Measurements from ENCODE around the gene MPPED2. TPM values are rescaled to one million over a fixed set of nuclear protein-coding genes. Genes with fewer than 3 reads are reported as not detected.

The MPPED2 gene, protein sequence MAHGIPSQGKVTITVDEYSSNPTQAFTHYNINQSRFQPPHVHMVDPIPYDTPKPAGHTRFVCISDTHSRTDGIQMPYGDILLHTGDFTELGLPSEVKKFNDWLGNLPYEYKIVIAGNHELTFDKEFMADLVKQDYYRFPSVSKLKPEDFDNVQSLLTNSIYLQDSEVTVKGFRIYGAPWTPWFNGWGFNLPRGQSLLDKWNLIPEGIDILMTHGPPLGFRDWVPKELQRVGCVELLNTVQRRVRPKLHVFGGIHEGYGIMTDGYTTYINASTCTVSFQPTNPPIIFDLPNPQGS
- 10 to 100 TPM; 14.3 to 18.5 (median 16.2) TPM for polyA plus RNA-seq (ENCODE audit: insufficient read length in 3 of 3)
- long read RNA-seq, donor 1, partial matches to known transcripts, result 6 of 6 reads
- long read RNA-seq, donor 1, other reads (novel, unspliced or antisense), result 0 of 6 reads
- long read RNA-seq, donor 2, partial matches to known transcripts, result 8 of 8 reads
- long read RNA-seq, donor 2, other reads (novel, unspliced or antisense), result 0 of 8 reads
- long read RNA-seq, donor 3, result 0 reads
- long read RNA-seq, donor 4, result 0 reads
- long read RNA-seq, donor 5, result 0 reads
- long read RNA-seq, donor 6, result 0 reads
- long read RNA-seq, donor 7, partial matches to known transcripts, result 0 of 7 reads
- long read RNA-seq, donor 7, other reads (novel, unspliced or antisense), result 6 of 7 reads
- long read RNA-seq, donor 8, partial matches to known transcripts, result 0 of 2 reads
- long read RNA-seq, donor 8, other reads (novel, unspliced or antisense), result 0 of 2 reads
- long read RNA-seq, donor 9, partial matches to known transcripts, result 7 of 7 reads
- long read RNA-seq, donor 9, other reads (novel, unspliced or antisense), result 0 of 7 reads
- long read RNA-seq, donor 10, partial matches to known transcripts, result 0 of 2 reads
- long read RNA-seq, donor 10, other reads (novel, unspliced or antisense), result 0 of 2 reads
- long read RNA-seq, donor 11, partial matches to known transcripts, result 0 of 6 reads
- long read RNA-seq, donor 11, other reads (novel, unspliced or antisense), result 6 of 6 reads
- long read RNA-seq, donor 12, partial matches to known transcripts, result 6 of 6 reads
- long read RNA-seq, donor 12, other reads (novel, unspliced or antisense), result 0 of 6 reads
- long read RNA-seq, donor 13, partial matches to known transcripts, result 0 of 1 reads
- long read RNA-seq, donor 13, other reads (novel, unspliced or antisense), result 0 of 1 reads
- long read RNA-seq, donor 14, result 0 reads
- long read RNA-seq, donor 15, result 0 reads
- long read RNA-seq, donor 16, partial matches to known transcripts, result 0 of 6 reads
- long read RNA-seq, donor 16, other reads (novel, unspliced or antisense), result 5 of 6 reads

DNA sequence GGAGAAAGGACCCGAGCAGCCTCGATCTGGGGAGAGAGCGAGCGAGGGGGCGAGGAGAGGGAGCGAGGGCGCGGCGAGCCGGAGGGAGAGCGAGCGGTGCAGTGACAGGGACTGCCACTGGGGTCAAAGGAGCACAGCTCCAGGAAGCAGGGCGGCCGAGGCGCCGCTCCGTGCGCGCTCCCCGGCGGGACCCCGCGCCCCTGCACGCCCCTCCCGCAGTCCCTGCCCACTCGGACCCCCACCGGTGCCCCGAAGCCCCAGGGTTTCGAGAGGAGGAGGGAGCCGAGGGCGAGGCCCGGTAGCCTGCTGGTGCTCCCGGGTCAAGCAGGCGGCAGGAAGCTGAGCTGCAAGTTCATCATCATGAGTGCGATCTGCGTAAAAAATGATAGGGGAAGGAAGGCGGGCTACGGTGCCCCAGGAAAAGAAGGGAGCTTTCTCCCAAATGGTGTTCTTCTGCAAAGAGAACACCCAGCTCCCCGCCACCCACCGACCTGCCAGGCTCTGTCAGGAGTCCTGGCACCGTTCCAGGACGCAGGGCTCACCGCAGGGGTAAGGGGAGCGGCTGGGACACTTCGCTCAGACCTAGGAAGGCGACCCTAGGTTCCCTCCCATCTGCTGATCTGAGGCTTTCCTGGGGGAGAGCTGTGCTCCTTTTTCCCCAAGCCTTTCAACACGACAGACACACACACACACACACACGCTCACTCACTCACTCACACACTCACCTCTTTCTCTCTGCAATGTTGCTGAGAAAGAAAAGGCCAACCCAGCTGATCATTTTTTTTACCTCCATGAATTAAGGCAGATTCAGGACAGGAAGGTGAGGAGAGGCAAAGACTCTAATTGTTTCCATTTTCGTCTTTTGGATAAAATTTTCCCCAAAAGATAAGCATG, at the start of gene MPPED2:
MPPED2 (minus strand) TSS at position 103 of the 894 bp plus-strand sequence. CDS start 5,980 bp downstream, outside the sequence.
- no peak for DNase-seq

GRCh38 chr11:30635401-30635989, 49.3 kb upstream of the MPPED2 start:
- peak; percentile 35 for DNase-seq

GRCh38 chr11:30631148-30631547, 45.0 kb upstream of the MPPED2 start:
- no peak for DNase-seq

DNA sequence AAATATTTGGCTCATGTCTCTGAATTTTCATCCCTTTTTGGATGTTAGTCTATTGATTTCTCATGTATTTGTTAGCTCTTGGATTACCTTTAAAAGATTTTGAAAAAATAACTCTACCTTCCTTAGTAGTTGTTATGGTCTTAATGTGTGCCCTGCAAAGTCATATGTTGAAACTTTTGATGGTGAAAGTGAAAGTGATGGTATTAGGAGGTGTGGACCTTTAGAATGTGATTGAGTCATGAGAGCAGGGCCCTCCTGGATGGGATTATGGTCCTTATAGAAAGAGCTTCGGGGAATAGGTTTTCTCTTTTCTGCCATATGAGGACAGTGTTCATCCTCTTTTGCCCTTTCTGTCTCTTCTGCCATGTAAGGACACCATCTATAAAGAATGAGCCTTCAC, 33.6 kb upstream of the MPPED2 start:
- no peak for DNase-seq

- DNase-seq, result no peak
Observed at GRCh38 chr11:30617762-30618161, 31.6 kb upstream of the MPPED2 start.

DNA sequence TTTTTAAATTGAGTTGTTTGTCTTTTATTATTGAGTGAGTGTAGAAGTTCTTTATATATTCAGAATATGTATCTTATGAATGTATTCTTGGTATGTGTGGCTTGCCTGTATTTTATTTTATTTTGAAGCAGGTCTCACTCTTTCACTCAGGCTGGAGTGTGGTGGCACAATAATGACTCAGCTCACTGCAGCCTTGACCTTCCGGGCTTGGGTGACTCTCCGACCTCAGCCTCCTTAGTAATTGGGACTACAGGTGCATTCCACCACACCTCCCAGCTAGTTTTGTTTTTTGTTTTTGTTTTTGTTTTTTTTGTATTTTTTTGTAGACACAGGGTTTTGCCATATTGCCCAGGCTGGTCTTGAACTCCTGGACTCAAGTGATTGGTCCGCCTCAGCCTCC, 24.5 kb upstream of the MPPED2 start:
- no peak for DNase-seq

DNA sequence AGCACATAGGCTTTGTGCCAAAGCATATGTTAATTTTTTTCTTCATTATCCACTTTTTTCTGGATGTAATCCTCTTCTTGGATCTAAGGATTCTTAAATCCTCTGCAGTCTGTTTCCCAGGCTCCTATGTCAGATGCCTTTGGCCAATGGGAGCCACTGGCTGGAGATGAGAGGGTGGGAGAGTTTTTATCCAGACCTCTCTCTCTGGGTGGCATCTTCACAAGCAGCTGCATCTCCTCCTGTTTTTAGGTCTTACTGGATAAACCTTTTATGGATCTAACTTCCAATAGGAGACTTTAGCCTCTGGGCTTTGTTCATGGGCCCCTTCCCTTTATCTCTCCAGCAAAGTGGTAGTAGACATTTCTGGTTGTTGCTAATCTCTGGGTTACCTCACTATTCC, 22.4 kb upstream of the MPPED2 start:
- DNase-seq, result no peak

- DNase-seq, result no peak
Observed at GRCh38 chr11:30605036-30605605, 19.0 kb upstream of the MPPED2 start.

GRCh38 chr11:30603357-30603756, 17.2 kb upstream of the MPPED2 start:
- no peak for DNase-seq

- DNase-seq, result no peak
Observed at GRCh38 chr11:30596832-30597231, 10.7 kb upstream of the MPPED2 start.

GRCh38 chr11:30595934-30596333, 9.8 kb upstream of the MPPED2 start:
- DNase-seq, result no peak

DNA sequence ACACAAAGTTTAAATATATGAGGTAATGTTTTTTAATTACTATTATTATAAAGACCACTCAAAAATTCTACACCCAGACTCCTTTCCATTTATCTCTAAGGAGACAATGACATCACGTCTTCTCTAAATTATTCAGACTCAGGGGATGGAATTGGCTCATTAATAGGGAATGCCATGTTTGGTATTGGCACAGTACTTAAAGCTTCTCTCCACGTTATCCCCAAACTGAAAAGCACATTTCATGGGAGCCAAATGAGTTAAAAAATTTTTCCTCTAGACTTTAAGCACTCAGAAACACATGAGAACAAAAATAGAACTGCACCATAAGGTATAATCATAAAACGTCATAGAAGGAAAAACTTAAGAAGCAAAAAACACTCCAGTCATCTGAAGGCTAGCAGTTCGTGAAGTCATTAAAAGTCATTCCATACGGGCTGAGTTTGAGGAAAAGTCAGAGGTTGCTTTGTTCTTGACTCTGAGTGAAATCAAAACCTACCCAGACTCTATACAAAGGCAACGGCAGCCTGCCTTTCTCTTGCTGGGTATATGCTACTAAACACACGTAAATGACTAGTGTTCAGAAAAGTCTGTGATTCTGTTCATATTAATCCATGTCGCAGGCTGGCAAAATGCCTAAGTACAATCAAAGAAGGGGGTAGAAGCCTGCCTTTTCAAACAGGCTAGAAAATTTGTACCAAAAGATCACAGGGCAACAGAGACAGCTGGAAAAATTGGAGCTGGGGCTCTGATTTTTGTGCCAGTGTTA, 8.7 kb upstream of the MPPED2 start:
- DNase-seq, result no peak

- DNase-seq, result no peak
Observed at GRCh38 chr11:30587269-30587812, 1.2 kb upstream of the MPPED2 start.

DNA sequence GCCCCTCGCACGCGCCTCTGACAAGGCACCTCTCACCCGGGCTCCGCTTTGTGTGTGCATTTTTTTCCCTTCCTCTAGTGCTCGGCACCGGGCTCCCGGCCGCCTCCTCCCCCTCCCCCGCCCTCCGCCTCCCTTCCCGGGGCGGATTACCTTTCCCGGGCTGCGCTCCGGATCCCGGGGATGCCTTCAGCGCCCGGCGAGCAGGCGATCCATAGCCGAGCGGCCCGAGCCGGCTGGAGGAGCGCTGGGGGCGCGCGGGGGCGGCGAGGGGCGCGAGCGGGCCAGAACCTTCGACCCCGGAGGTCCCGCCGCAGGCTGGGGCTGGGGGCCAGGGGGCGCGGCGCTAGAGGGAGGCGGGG, 282 bp downstream of the MPPED2 start:
- peak; percentile 40 for DNase-seq

DNA sequence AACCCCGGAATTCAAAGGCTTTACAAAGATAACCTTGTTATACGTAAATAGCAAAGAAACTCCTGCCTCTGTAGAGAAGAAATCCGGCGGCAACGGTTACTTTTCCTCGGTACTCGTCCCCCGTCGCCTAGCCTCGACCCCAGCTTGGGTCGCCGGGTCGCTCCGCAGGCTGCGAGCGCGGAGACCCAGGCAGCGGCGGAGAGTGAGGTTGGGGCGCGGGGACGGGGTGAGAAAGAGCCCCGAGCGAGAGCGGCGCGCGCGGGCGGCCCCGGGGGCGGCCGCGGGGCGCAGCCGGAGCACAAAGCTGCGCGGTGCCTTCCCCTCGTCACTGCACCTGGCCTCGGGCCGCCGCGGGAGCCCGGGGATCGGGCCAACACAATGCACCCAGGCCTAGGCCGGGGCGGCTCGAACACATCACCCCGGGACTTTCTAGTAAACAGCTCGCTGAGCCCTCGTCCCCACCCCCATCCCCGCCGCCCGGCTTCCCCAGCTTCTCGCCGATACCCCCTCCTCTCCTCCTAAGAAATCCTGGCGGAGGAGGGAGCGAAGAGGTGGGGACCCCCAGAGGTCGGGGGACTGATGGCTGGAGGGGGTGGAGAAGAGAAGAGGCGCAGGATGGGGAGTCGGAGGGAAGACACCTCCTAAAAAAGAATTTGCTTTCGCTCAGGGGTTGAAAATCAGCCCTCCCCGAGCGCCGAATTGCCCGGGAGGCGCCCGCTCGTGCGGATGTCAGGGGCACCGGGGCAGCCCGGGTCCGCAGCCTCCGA, 845 bp downstream of the MPPED2 start:
- DNase-seq, result no peak

GRCh38 chr11:30583476-30584280, 2.5 kb downstream of the MPPED2 start:
- DNase-seq, result no peak

GRCh38 chr11:30582726-30583125, 3.4 kb downstream of the MPPED2 start:
- no peak for DNase-seq
